Activated B cell treated with CpG ODN at 0.5 μM for 24 hours (primary cell): ENCODE results near the gene PRKCE. TPM values are rescaled to one million over a fixed set of nuclear protein-coding genes. Genes with fewer than 3 reads are reported as not detected.

Experiments
- ATAC-seq: fragments of 200-7000 bp; cut with Tn5 transposase; one replicate; pipeline ENCODE4 v1.10.0; 2021; ENCODE audit warnings: low read depth, mild to moderate bottlenecking, moderate library complexity
- CTCF ChIA-PET: fragments of 350-600 bp; sonication (Branson Sonifier 250); formaldehyde crosslinking; loops from one replicate; lab custom pipeline; 2021; ENCODE audit warnings: antibody characterized with exemption; lab: Charles Lee
- POLR2A ChIA-PET: fragments of 350-600 bp; sonication (Branson Sonifier 250); formaldehyde crosslinking; loops from one replicate; lab custom pipeline; 2021; ENCODE audit warnings: antibody characterized with exemption; lab: Charles Lee
- DNase-seq: peaks from one replicate; pipeline ENCODE4 v3.0.0; 2022
- H3K27ac Mint-ChIP-seq: one replicate; pipeline ENCODE4 v1.8.0; 2020; ENCODE audit warnings: mixed read lengths
- H3K27me3 Mint-ChIP-seq: one replicate; pipeline ENCODE4 v1.8.0; 2021; ENCODE audit warnings: mixed read lengths
- H3K36me3 Mint-ChIP-seq: one replicate; pipeline ENCODE4 v1.8.0; 2021; ENCODE audit warnings: low read depth, mixed read lengths
- H3K4me1 Mint-ChIP-seq: one replicate; pipeline ENCODE4 v1.8.0; 2021; ENCODE audit warnings: mixed read lengths
- H3K4me3 Mint-ChIP-seq: one replicate; pipeline ENCODE4 v1.8.0; 2020; ENCODE audit warnings: mild to moderate bottlenecking, mixed read lengths
- H3K9me3 Mint-ChIP-seq: one replicate; pipeline ENCODE4 v1.8.0; 2020; ENCODE audit warnings: mixed read lengths
- CTCF ChIP-seq: fragments of 200-600 bp; IDR thresholded peaks from one replicate; pipeline ENCODE4 v1.8.0; 2022; ENCODE audit warnings: antibody characterized with exemption, mild to moderate bottlenecking
- intact Hi-C: fragments of 100-400 bp; cut with micrococcal nuclease; formaldehyde crosslinking; loops from one replicate; pipeline ENCODE4 v1.15.1; 2024
- total RNA-seq: library from RNA; stranded (reverse); gene quantifications from 2 replicates; pipeline ENCODE4 v1.2.3, GENCODE V29; 2022

PRKCE gene
- total RNA-seq, 1 donor from 2014 or later = 53.8 TPM

- Mint-ChIP-seq H3K4me1 (no peaks in the 10 kb centered on the region), H3K27me3 (no peaks in the 10 kb centered on the region), H3K36me3 (peaks cover 71% of the 10 kb centered on the region), H3K4me3 (no peak overlapping the region), H3K9me3 (no peaks in the 10 kb centered on the region), H3K27ac (no peak overlapping the region)
- no peak for TF ChIP-seq CTCF
- ATAC-seq = no peak
- ChIA-PET CTCF (no interaction called here), POLR2A (no interaction called here)
- DNase-seq = no peak
- intact Hi-C loops = no loop called here
Observed at GRCh38 chr2:46151577-46151976, 500.1 kb downstream of the PRKCE start.

- Mint-ChIP-seq H3K4me3 (no peak overlapping the region), H3K36me3 (peaks cover 72% of the 10 kb centered on the region), H3K27ac (no peak overlapping the region), H3K27me3 (no peaks in the 10 kb centered on the region), H3K4me1 (no peaks in the 10 kb centered on the region), H3K9me3 (no peaks in the 10 kb centered on the region)
- ChIA-PET CTCF (no interaction called here), POLR2A (no interaction called here)
- ATAC-seq = no peak
- intact Hi-C loops = no loop called here
- no peak for TF ChIP-seq CTCF
- DNase-seq = no peak
Observed at GRCh38 chr2:46153996-46154753, 502.7 kb downstream of the PRKCE start.

DNA sequence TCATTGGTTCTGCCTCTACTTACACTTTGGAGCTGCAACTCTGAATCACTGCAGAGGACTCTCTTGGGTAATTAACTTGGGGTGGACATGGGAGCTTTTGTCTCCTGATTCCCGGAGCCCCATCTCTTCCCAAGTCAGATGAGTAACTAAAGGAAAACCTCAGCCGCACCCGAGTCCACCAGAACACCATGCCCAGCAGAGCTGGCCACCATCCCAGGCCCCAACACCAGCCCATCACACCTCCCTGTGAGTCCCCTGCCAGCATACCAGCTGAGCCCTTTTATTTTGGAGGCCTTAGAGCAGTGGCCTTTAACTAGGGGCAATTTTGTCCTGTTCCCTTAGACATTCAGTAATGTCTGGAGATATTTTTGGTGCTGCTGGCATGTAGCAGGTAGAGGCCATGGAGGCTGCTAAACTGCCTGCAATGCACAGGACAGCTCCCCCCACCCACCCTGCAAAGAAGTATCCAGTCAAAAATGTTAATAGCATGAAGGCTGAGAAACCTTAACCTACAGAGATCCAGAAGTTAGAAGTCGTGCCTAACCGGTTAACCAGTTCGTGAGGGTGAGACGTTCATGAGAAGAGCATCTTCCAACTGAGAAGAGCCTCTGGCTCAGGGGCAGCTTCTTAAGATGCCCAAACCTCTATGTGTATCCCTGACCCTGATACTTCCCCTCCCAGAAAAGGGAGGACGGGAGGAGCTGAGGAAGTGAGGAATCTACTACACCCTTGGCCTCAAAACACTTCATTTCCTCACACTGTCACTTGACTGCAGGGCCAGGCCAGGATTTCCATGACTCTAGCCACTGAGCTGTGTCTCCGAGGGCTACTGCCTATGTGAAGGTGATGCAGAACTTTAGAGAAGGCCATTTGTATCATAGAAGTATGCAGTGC, 505.8 kb downstream of the PRKCE start:
- H3K27me3 Mint-ChIP-seq = no peaks in the 10 kb centered on the region
- CTCF ChIA-PET = no interaction called here
- no peak overlapping the region for H3K4me3 Mint-ChIP-seq
- H3K27ac Mint-ChIP-seq = no peak overlapping the region
- H3K4me1 Mint-ChIP-seq = no peaks in the 10 kb centered on the region
- intact Hi-C loops = no loop called here
- POLR2A ChIA-PET = no interaction called here
- ATAC-seq (no peak), DNase-seq (no peak)
- H3K9me3 Mint-ChIP-seq = no peaks in the 10 kb centered on the region
- TF ChIP-seq CTCF = no peak
- H3K36me3 Mint-ChIP-seq = peaks cover 77% of the 10 kb centered on the region

GRCh38 chr2:46157966-46158310, 506.5 kb downstream of the PRKCE start:
- TF ChIP-seq CTCF = no peak
- no peak overlapping the region for H3K4me3 Mint-ChIP-seq
- no peaks in the 10 kb centered on the region for H3K9me3 Mint-ChIP-seq
- ChIA-PET POLR2A (no interaction called here), CTCF (no interaction called here)
- DNase-seq = no peak
- intact Hi-C loops = no loop called here
- ATAC-seq = no peak
- no peak overlapping the region for H3K27ac Mint-ChIP-seq
- H3K27me3 Mint-ChIP-seq = no peaks in the 10 kb centered on the region
- no peaks in the 10 kb centered on the region for H3K4me1 Mint-ChIP-seq
- peaks cover 79% of the 10 kb centered on the region for H3K36me3 Mint-ChIP-seq

DNA sequence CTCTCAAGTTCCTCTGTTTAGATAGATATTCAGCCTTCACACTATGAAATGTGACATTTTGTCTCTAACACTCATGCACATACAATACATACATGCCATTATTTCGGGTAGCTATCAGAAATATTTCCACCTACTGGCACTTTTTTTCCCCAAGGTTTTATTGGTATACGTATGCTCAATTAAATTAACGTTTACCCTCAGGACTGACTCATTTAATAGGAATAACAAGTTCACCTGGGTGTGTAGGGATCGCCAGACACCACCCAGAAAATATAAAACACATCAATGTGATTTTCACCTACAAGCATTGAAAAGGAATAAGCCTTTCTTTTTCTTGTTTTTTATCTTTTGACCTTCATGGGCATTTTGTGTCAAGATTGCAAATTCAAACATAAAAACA, 507.2 kb downstream of the PRKCE start:
- Mint-ChIP-seq H3K4me1 (no peaks in the 10 kb centered on the region), H3K9me3 (no peaks in the 10 kb centered on the region), H3K4me3 (no peak overlapping the region), H3K27ac (no peak overlapping the region), H3K36me3 (peaks cover 78% of the 10 kb centered on the region), H3K27me3 (no peaks in the 10 kb centered on the region)
- ChIA-PET POLR2A (no interaction called here), CTCF (no interaction called here)
- no peak for ATAC-seq
- TF ChIP-seq CTCF = no peak
- intact Hi-C loops = no loop called here
- no peak for DNase-seq
